IPS-20b (cell line): ENCODE data around the gene CYRIA.

Experiments
- H3K27ac ChIP-seq: one replicate; pipeline ENCODE4 v1.5.1; 2013; ENCODE audit warnings: low read length
- H3K27me3 ChIP-seq: 2 replicates; pipeline ENCODE4 v1.6.1; 2013; ENCODE audit warnings: mild to moderate bottlenecking, low read length, inconsistent platforms; ENCODE audit not compliant: insufficient read depth
- H3K36me3 ChIP-seq: 2 replicates; pipeline ENCODE4 v1.6.1; 2013; ENCODE audit warnings: low read depth, mild to moderate bottlenecking, inconsistent platforms, low read length, moderate library complexity; ENCODE audit not compliant: insufficient read depth
- H3K4me1 ChIP-seq: 2 replicates; pipeline ENCODE4 v1.6.1; 2013; ENCODE audit warnings: mild to moderate bottlenecking, control low read depth, inconsistent platforms, low read length, moderate library complexity; ENCODE audit not compliant: insufficient read depth
- H3K4me3 ChIP-seq: 2 replicates; pipeline ENCODE4 v1.5.1; 2013; ENCODE audit warnings: mild to moderate bottlenecking, low read length, inconsistent platforms
- H3K9ac ChIP-seq: 2 replicates; pipeline ENCODE4 v1.6.1; 2013; ENCODE audit warnings: low read depth, mild to moderate bottlenecking, inconsistent platforms, low read length, moderate library complexity
- H3K9me3 ChIP-seq: 2 replicates; pipeline ENCODE4 v1.6.1; 2013; ENCODE audit warnings: mild to moderate bottlenecking, low read depth, low read length, inconsistent platforms; ENCODE audit not compliant: insufficient read depth

CYRIA gene

GRCh38 chr2:16623564-16624435 is 41.8 kb downstream of the CYRIA start:
- Histone ChIP-seq H3K27ac (no peak overlapping the region), H3K4me1 (peaks cover 18% of the 10 kb centered on the region; the same call in 1 of the 2 replicates), H3K9ac (no peak overlapping the region), H3K36me3 (no peaks in the 10 kb centered on the region), H3K27me3 (no peaks in the 10 kb centered on the region), H3K9me3 (no peaks in the 10 kb centered on the region), H3K4me3 (no peak overlapping the region)

DNA sequence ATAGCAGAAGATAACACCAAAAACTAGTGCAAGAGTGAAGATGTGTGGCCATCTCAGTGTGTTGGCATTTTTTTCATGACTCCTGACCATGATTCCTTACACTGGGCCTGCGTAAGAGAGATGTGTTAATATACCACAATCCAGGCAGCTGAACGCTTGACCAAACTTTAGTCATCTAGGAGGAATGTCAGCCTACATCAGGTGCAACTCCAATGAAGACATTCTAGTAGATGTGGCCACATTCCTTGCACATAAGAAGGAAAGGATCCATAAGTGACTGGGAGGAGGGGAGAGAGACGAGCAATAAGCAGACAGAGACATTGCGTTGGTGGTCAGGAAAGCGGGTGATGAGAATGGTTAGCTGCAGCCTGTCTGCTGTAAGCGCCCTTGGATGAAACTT is 42.6 kb downstream of the CYRIA start:
- no peak overlapping the region for H3K9ac ChIP-seq
- H3K4me1 ChIP-seq, result peaks cover 18% of the 10 kb centered on the region; the same call in 1 of the 2 replicates
- no peak overlapping the region for H3K4me3 ChIP-seq
- no peak overlapping the region for H3K27ac ChIP-seq
- no peaks in the 10 kb centered on the region for H3K27me3 ChIP-seq
- no peaks in the 10 kb centered on the region for H3K9me3 ChIP-seq
- H3K36me3 ChIP-seq, result no peaks in the 10 kb centered on the region

- Histone ChIP-seq H3K9ac (no peak overlapping the region), H3K27ac (no peak overlapping the region), H3K36me3 (no peaks in the 10 kb centered on the region), H3K4me3 (no peak overlapping the region), H3K9me3 (no peaks in the 10 kb centered on the region), H3K4me1 (peaks cover 18% of the 10 kb centered on the region; the same call in 1 of the 2 replicates), H3K27me3 (no peaks in the 10 kb centered on the region)
These were observed 43.1 kb downstream of the CYRIA start for GRCh38 chr2:16622399-16622968.

GRCh38 chr2:16621316-16621715 is 44.3 kb downstream of the CYRIA start:
- no peaks in the 10 kb centered on the region for H3K9me3 ChIP-seq
- no peak overlapping the region for H3K4me3 ChIP-seq
- H3K9ac ChIP-seq, result no peak overlapping the region
- H3K27me3 ChIP-seq, result no peaks in the 10 kb centered on the region
- no peak overlapping the region for H3K27ac ChIP-seq
- no peaks in the 10 kb centered on the region for H3K36me3 ChIP-seq
- H3K4me1 ChIP-seq, result peaks cover 18% of the 10 kb centered on the region; the same call in 1 of the 2 replicates

DNA sequence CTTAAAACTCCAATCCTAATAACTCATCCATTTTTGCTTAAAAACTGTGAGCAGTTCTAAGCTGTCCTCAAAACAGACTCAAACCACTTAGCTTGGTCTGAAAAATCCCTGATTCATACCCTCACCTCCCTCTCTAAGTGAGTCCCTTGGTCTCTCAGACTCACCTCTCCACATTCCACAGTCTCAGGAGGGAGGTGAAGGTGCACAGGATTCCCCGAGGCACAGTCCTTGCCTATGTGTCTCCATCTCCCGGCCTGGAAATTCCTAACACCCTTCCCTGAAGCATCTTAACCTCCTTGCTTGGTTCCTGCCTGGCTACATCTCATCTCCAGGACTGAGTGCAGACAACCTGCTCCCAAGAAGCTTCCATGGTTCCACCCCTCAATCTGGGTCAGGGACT is 45.0 kb downstream of the CYRIA start:
- Histone ChIP-seq H3K9ac (no peak overlapping the region), H3K4me1 (peaks cover 16% of the 10 kb centered on the region; the same call in 1 of the 2 replicates), H3K27ac (no peak overlapping the region), H3K27me3 (no peaks in the 10 kb centered on the region), H3K4me3 (no peak overlapping the region), H3K36me3 (no peaks in the 10 kb centered on the region), H3K9me3 (no peaks in the 10 kb centered on the region)

- H3K9me3 ChIP-seq, result no peaks in the 10 kb centered on the region
- H3K27ac ChIP-seq, result no peak overlapping the region
- H3K36me3 ChIP-seq, result no peaks in the 10 kb centered on the region
- no peaks in the 10 kb centered on the region for H3K27me3 ChIP-seq
- H3K4me1 ChIP-seq, result peaks cover 7% of the 10 kb centered on the region; the same call in 1 of the 2 replicates
- H3K9ac ChIP-seq, result no peak overlapping the region
- H3K4me3 ChIP-seq, result no peak overlapping the region
These were observed 45.9 kb downstream of the CYRIA start for GRCh38 chr2:16619576-16620245.

GRCh38 chr2:16617282-16618266 is 48.1 kb downstream of the CYRIA start:
- no peak overlapping the region for H3K27ac ChIP-seq
- no peaks in the 10 kb centered on the region; the same call in 1 of the 2 replicates for H3K4me1 ChIP-seq
- no peaks in the 10 kb centered on the region for H3K9me3 ChIP-seq
- no peaks in the 10 kb centered on the region for H3K36me3 ChIP-seq
- H3K9ac ChIP-seq, result no peak overlapping the region
- no peaks in the 10 kb centered on the region for H3K27me3 ChIP-seq
- no peak overlapping the region for H3K4me3 ChIP-seq
